ENCODE measurements around the gene ARHGAP28.
"Not testable (repeated sequence)": the region's sequence is repeated elsewhere in the genome, so short reads cannot be mapped to it uniquely, and the experiment has no call there.

The ARHGAP28 gene

DNA sequence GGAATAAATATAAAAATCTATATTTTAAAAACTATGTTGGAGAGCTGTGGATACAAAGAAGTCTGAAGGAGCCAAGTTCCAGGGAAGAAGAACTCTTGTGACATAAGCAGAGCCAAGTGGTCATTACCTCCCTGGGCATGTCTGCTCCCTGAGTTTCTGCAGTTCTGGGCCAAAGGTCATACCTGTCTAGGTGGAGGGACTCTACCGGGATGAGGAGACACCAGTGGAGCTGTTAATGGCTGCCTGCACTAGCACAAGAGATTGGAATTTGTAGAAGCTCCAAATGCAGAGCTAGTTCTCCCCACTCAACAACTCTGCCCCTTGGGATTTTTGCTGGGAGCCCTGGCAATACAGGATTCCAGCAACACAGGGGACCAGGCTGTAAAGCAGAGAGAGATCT is 89.8 kb downstream of the ARHGAP28 start:
- DNase-seq (ENCODE audit: low read depth in 2 of 2) = no peak

GRCh38 chr18:6820314-6820713 is 90.8 kb downstream of the ARHGAP28 start:
- no peak for DNase-seq (ENCODE audit: low read depth in 2 of 2)

DNA sequence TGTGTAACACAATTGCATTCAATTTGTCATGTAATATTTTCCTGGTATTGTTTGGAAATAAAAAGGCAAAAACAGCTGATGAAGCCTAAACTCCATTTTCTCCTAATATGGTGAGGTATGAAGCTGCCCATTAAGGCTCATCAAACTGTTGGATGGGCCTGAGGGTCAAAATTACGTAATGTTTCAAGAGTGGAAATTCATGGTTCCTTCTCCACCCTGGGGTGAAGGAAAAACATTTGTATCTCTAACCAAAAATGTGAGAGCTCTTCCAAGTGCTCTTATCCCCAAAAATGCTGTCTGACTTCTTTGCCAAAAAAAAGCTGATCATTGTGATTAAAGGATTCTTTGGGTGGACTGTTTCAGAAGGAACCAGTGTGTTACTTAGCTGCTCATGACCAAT is 91.8 kb downstream of the ARHGAP28 start:
- no peak for DNase-seq (ENCODE audit: low read depth in 2 of 2)

- DNase-seq (ENCODE audit: low read depth in 2 of 2) = not testable (repeated sequence)
Observed at GRCh38 chr18:6827161-6827560, 97.6 kb downstream of the ARHGAP28 start.

- not testable (repeated sequence) for DNase-seq (ENCODE audit: low read depth in 2 of 2)
Observed at GRCh38 chr18:6827566-6827965, 98.0 kb downstream of the ARHGAP28 start.

DNA sequence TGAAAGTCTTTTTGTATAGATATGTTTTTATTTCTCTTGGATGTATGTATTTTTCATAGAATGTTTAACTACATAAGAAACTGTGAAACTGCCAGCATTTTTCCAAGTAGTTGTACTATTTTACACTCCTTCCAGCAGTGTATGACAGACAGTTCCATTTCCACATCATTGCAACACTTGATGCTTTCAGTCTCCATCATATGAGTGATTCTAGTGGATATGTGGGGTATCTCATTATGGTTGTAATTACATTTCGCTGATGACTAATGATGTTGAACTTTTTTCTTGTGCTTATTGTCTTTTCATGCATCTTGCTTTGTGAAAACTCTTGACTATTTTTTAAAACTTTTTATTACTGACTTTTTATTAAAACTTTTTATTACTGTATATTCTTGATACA is 101.4 kb downstream of the ARHGAP28 start:
- DNase-seq (ENCODE audit: low read depth in 2 of 2) = no peak

DNA sequence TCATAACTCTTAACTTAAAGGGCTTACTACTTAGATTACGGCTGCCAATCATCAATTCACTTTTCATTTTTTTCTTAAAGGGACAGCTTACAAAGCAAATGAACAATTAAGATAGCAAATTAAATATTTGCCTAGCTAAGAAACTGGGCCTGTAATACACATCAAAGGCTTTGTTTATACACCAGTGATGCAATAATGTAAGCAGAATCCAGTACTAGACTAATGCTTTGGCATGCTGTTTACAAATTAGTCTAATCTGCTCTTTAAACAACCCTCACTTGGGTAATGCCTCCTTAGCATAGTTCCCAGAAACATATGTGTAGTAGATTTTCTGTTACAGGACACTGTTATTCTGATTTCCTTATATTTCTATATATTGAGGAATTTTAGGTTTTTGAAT is 105.8 kb downstream of the ARHGAP28 start:
- no peak for DNase-seq (ENCODE audit: low read depth in 2 of 2)

DNA sequence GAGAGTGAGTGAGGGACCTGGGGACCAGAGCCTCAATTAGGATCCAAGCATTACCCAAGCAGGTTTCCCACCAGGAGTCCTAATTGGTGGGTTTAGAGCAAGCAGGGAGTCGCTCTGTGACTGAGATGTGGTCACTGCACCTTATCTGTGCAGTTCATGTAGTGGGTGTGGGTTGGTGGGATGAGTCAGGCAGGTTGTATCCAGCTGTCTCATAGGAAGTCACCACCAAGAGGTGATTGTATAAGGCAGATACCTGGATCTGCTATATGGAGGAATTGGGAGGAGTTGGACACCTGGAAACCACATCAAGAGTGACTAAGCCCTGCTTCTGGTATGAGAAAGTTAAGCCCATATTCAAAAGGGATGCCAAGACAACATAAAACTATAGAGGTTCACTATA is 106.8 kb downstream of the ARHGAP28 start:
- DNase-seq (ENCODE audit: low read depth in 2 of 2) = no peak

- DNase-seq (ENCODE audit: low read depth in 2 of 2) = no peak
Observed at GRCh38 chr18:6837904-6838303, 108.4 kb downstream of the ARHGAP28 start.

DNA sequence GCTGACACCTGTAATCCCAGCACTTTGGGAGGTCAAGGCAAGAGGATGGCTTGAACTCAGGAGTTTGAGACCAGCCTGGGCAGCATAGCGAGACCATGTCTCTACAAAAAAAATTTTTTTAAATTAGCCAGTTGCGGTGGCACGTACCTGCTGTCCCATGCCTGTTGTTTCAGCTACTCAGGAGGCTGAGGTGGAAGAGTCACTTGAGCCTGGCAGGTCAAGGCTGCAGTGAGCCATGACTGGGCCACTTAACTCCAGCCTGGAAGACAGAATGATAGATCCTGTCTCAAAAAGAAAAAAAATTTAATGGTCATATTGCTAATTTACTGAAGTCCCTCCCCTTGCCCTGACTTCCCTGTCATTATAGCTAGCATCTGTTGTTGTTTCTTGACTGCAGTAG is 112.6 kb downstream of the ARHGAP28 start:
- DNase-seq (ENCODE audit: low read depth in 2 of 2) = no peak

DNA sequence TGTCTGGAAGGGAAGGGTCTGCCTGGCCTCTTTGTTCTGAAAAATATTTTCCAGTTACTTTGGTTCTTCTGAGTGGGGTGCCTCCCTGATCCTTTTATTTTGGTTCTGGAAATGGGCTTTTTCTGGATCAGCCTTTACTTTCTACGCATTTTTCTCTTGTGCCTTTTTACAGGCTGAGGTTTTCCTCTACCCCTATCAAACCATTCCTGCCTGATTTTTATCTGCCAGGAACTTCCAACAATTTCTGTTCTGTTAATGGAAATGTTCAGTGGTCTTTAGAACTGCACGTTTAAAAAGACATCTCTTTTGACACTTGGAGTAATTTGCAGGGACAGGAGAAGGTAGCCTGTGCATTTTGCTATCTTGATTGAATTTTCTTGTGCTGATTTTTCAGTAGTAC is 113.8 kb downstream of the ARHGAP28 start:
- DNase-seq (ENCODE audit: low read depth in 2 of 2) = no peak

DNA sequence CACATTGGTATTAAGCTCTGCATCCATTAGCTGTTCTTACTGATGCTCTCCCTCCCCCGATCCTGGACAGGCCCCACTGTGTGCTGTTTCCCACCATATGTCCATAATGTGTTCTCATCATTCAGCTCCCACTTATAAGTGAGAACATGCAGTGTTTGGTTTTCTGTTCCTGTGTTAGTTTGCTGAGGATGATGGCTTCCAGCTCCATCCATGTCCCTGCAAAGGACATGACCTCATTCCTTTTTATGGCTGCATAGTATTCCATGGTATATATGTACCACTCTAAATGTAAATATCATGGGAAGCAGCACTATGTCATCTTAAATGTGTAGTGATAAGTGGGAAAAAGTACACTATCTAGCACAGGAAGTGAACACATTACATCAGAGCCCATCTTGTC is 116.0 kb downstream of the ARHGAP28 start:
- DNase-seq (ENCODE audit: low read depth in 2 of 2) = not testable (repeated sequence)

DNA sequence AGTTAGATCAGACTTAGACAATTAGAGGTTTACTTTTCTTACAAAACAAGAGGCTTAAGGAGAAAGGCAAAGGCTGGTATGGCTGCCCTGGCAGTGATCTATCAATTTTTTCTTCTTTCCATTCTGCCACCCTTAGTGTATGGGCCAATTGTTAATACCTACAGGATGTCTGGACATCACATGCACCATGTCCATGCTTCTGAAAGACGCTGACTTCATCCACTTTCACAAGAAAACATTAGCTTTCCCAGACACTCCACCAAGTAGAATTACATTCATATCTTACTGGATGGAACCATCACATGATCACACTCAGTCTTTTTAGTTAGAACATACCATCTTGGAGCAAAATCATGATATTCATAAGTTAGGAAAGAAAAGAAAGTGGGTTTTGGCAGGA is 120.9 kb downstream of the ARHGAP28 start:
- DNase-seq (ENCODE audit: low read depth in 2 of 2) = no peak

DNA sequence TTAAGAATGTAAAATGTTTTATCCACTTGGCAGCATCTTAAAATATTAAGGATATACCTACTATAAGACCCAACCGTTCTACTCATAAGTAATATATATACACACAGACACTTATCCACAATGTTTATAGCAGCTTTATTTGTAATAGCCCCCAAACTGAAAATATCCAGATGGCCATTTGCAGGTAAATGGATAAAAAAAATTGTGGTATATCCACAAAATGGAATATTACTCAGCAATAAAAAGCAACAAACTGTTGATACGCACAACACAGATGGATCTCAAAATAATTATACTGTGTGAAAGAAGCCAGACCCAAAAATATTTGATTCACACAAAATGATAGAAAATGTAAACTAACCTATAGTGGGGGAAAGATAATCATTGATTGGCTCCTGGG is 122.0 kb downstream of the ARHGAP28 start:
- no peak for DNase-seq (ENCODE audit: low read depth in 2 of 2)

DNA sequence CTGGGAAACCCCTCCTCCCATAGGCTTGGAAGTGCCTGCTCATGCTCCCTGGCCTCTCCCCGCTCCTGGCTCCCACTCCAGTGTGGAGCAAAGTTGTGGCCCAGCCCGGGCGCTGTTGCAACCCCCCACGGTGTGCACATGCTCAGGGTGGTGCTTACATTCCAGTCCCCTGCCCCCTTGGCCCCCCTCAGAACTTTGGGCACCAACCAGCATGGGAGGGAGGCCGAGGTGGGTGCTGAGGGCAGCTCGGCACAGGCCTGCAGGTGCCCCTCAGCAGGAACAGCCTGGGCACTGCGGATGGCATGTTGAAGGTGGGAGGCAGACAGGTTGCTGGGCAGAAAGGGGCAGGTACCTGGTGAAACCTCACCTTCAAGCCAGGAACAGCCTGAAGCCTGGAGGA is 125.3 kb downstream of the ARHGAP28 start:
- no peak for DNase-seq (ENCODE audit: low read depth in 2 of 2)

DNA sequence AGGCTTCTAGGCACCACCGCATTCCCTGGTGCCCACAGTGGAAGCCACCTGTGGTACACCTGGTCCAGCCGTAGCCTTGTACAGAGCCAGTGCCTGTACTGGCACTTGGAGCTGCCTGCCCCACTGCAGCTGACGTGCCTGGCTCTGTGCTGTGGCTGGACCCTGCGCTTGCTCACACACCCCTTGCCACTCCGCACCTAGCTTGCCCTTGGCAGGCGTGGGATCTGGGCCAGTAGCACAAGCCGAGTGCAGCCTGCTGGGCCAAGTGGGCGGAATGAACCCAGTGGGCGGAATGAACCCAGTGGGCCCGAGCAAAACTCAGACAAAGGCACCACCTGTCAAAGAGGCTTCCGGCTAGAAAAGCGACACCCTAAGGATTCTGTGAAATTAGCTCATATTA is 126.3 kb downstream of the ARHGAP28 start:
- DNase-seq (ENCODE audit: low read depth in 2 of 2) = no peak

- no peak for DNase-seq (ENCODE audit: low read depth in 2 of 2)
Observed at GRCh38 chr18:6857300-6857699, 127.8 kb downstream of the ARHGAP28 start.

- no peak for DNase-seq (ENCODE audit: low read depth in 2 of 2)
Observed at GRCh38 chr18:6859676-6860422, 130.3 kb downstream of the ARHGAP28 start.

DNA sequence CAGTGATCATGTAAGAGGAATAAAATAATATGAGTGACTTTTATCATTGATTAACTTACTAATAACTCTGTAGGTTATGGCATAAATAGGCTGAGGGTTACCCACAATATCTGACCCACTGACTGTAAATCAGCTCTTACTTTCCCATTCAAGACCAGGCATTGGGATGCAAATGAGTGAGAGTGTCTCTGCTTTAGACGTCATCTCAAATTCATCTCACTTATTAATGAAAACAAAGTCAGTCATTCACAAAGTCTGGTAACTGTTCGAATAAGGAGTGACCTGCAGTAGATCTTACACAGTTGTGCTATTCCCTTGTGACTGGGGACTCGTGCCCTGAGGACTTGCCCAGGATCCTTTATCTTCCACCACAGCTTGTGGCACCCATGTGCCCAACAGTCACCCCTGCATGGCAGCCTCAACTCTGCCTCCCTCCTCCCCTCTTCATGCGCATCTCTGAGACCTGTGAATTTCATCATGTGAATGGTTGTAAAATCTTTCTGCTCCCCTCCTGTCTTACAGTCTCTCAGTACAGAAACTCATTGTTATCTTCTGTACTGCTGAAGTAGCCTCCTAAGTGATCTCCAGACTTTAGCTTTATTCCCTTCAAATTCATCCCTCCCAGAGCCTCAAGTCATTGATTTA is 131.4 kb downstream of the ARHGAP28 start:
- DNase-seq (ENCODE audit: low read depth in 2 of 2) = no peak

- DNase-seq (ENCODE audit: low read depth in 2 of 2) = no peak
Observed at GRCh38 chr18:6865251-6865650, 135.7 kb downstream of the ARHGAP28 start.

GRCh38 chr18:6866552-6867085 is 137.1 kb downstream of the ARHGAP28 start:
- no peak for DNase-seq (ENCODE audit: low read depth in 2 of 2)

DNA sequence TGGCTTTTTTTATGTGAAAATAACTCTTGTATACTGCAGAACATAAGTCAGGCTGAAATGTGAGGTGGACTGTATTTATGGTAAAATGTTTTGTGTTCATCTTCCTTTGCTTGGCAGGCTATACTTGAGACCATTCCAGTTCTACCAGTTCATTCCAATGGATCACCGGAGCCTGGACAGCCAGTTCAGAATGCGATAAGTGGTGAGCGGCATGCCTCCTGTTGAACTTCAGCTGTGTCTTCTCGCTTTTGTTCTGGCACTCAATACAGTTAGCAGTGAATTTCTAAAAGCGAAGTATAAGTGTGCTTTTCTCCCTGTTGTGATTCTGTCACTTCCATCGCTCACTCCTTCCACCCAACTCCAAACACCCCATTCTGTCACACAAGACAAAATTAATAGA is 138.5 kb downstream of the ARHGAP28 start:
- no peak for DNase-seq (ENCODE audit: low read depth in 2 of 2)

- DNase-seq (ENCODE audit: low read depth in 2 of 2) = no peak
Observed at GRCh38 chr18:6871566-6871965, 142.1 kb downstream of the ARHGAP28 start.
